MV-4-11 (cell line): ENCODE measurements around the gene UIMC1.

Source experiments
- DNase-seq: peaks from one replicate; lab custom pipeline; 2025; lab: John Stamatoyannopoulos, UW

Gene UIMC1

GRCh38 chr5:176869501-176870109 lies 137.0 kb downstream of the UIMC1 start:
- DNase-seq, result no peak

- DNase-seq, result no peak
Observed at GRCh38 chr5:176868731-176869130, 137.8 kb downstream of the UIMC1 start.

- DNase-seq, result no peak
Observed at GRCh38 chr5:176868126-176868525, 138.5 kb downstream of the UIMC1 start.

GRCh38 chr5:176866707-176867310 lies 139.8 kb downstream of the UIMC1 start:
- DNase-seq, result no peak

GRCh38 chr5:176865964-176866363 lies 140.6 kb downstream of the UIMC1 start:
- no peak for DNase-seq

GRCh38 chr5:176864755-176865154 lies 141.8 kb downstream of the UIMC1 start:
- DNase-seq, result no peak

GRCh38 chr5:176863765-176864098 lies 142.8 kb downstream of the UIMC1 start:
- DNase-seq, result no peak

GRCh38 chr5:176863041-176863764 lies 143.4 kb downstream of the UIMC1 start:
- no peak for DNase-seq

GRCh38 chr5:176862330-176862995 lies 144.1 kb downstream of the UIMC1 start:
- DNase-seq, result no peak

GRCh38 chr5:176861276-176861675 lies 145.3 kb downstream of the UIMC1 start:
- DNase-seq, result no peak

- no peak for DNase-seq
Observed at GRCh38 chr5:176860381-176860780, 146.2 kb downstream of the UIMC1 start.

- DNase-seq, result no peak
Observed at GRCh38 chr5:176859916-176860315, 146.7 kb downstream of the UIMC1 start.

GRCh38 chr5:176857894-176858273 lies 148.7 kb downstream of the UIMC1 start:
- no peak for DNase-seq

GRCh38 chr5:176857216-176857893 lies 149.2 kb downstream of the UIMC1 start:
- DNase-seq, result no peak

GRCh38 chr5:176856746-176857145 lies 149.8 kb downstream of the UIMC1 start:
- no peak for DNase-seq

GRCh38 chr5:176855598-176855997 lies 151.0 kb downstream of the UIMC1 start:
- no peak for DNase-seq
